ENCODE measurements around the gene IQCN. TPM values are rescaled to one million over a fixed set of nuclear protein-coding genes. Genes with fewer than 3 reads are reported as not detected.
A peak's percentile ranks its signal among the peaks of the same experiment; 100 is the strongest.
"Not testable (repeated sequence)": the region's sequence is repeated elsewhere in the genome, so short reads cannot be mapped to it uniquely, and the experiment has no call there.

Gene IQCN
- total and polyA plus RNA-seq, 7 donors, result 1.2 to 5.8 (median 3.4) TPM

GRCh38 chr19:18211683-18212082 is 62.6 kb downstream of the IQCN start:
- H3K27me3 ChIP-seq, result no peaks in the 10 kb centered on the region
- intact Hi-C loops (cut with DNase I), result no loop called here
- TF ChIP-seq EP300 (IDR thresholded peaks at IDR 0.05) (no peak), POLR2A (IDR thresholded peaks at IDR 0.05) (no peak), POLR2AphosphoS5 (IDR thresholded peaks at IDR 0.05) (no peak), CTCF (IDR thresholded peaks at IDR 0.05) (no peak)

DNA sequence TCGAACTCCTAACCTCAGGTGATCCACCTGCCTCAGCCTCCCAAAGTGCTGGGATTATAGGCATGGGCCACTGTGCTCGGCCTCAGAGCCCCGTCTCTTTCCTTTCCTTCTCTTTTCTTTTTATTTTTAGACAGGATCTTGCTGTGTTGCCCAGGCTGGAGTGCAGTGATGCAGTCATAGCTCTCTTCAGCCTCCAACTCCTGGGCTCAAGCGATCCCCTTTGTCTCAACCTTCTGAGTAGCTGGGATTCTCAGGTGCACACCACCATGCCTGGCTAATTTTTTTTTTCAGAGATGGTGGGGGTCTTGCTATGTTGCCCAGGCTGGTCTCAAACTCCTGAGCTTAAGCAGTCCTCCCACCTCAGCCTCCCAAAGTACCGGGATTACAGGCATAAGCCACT is 64.3 kb downstream of the IQCN start:
- 83 to 87% methylated on average over 5 of the region's 5 CpGs for WGBS, 2 donors
- not testable (repeated sequence) for H3K4me3 ChIP-seq

More at GRCh38 chr19:18211683-18212082, 62.6 kb downstream of the IQCN start:
- no peak for DNase-seq
- H3K4me1 ChIP-seq, result peaks cover 0 to 10% (median 6%) of the 10 kb centered on the region in 4 donors
- WGBS, 2 donors, result 82 to 87% methylated on average over 14 of the region's 14 CpGs
- no peak overlapping the region for H3K27ac ChIP-seq
- no peak overlapping the region for H3K4me3 ChIP-seq
- no peaks in the 10 kb centered on the region for H3K36me3 ChIP-seq
- no peaks in the 10 kb centered on the region for H3K9me3 ChIP-seq

DNA sequence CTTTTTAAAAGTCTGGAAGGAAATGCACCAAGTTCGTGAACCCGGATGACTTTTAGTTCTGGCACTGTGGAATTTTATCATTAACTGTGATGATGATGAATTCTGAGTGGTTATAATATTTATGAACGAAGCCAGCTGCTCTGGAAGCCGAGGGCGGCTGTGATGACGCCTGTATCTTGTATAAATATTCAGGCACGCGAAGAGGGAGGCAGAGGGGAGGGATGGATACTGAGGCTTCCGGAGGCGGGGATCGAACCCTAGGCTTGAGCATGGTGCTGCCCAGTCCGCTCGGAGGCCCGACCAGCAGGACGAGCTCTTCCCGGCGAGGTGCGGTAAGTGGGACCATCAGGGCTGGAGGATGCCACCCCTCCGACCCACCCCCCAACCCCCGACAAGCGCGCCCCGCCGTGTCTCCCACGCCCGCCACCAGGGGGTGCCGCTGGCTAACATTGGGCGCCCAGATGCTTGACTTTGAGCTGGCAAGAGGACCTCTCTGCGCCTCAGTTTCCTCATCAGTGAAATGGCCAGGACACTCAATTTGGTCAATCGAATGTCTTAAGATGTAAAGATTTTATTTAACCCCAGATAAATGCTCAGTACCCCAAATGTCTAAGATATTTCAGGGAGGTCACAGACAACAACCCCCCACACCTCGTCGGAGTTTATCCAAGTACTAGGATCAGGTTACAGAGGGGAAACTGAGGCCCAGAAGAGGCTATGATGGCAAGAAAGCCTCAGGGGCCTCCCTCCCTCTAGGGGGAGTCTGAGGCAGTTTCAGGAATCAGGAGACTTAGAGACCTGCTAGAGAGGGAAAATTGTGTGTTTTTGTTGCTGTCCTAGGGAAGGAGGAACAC is 65.9 kb downstream of the IQCN start:
- Histone ChIP-seq H3K27ac (peak overlapping the region; percentile 15 to 61 (median 38)), H3K36me3 (no peaks in the 10 kb centered on the region), H3K4me3 (no peak overlapping the region), H3K27me3 (no peaks in the 10 kb centered on the region), H3K9me3 (no peaks in the 10 kb centered on the region), H3K4me1 (peaks cover 0 to 27% (median 21%) of the 10 kb centered on the region in 4 donors)
- 11 to 23% methylated on average over 32 of the region's 32 CpGs for WGBS, 2 donors
- DNase-seq, result peak; percentile 84
- TF ChIP-seq POLR2A (IDR thresholded peaks at IDR 0.05) (no peak), POLR2AphosphoS5 (IDR thresholded peaks at IDR 0.05) (peak in 2 of 4 donors; percentile 26 to 46), EP300 (IDR thresholded peaks at IDR 0.05) (peak in 1 of 4 donors; percentile 5), CTCF (IDR thresholded peaks at IDR 0.05) (peak in 3 of 4 experiments; percentile 21 to 76 (median 43))
- intact Hi-C loops (cut with DNase I), result loop anchor here (1.0 to 5.0 kb wide), 2 partner anchors 43 to 204 kb away; no protein-coding TSS in a partner anchor

More for the DNA sequence above, 64.3 kb downstream of the IQCN start:
- H3K9me3 ChIP-seq, H3K27ac ChIP-seq, DNase-seq, H3K27me3 ChIP-seq, H3K36me3 ChIP-seq: not testable (repeated sequence)
- intact Hi-C loops (cut with DNase I), result loop anchor here (5.0 kb wide), 1 partner anchor 202 kb away; no protein-coding TSS in a partner anchor
- peaks cover 0 to 19% (median 16%) of the 10 kb centered on the region in 4 donors for H3K4me1 ChIP-seq

Small RNA genes within 50 kb of the gene (small RNA-seq; reads per million reads assigned to genes)
- gene MIR3188 (0.15 to 0.65 (median 0.18) reads per million in 3 donors), gene RPL39P38 (0 reads per million in 3 donors)

Other genes starting within 250 kb of the IQCN start
- gene IL12RB1, start 187.5 kb downstream of the IQCN start, total RNA-seq, result 1 to 10 TPM in 2 of 4 donors, under 1 TPM in 1, not detected in 1; 0.99 to 2.2 (median 1.4) TPM
- gene IL12RB1, start 187.5 kb downstream of the IQCN start, polyA plus RNA-seq, result 1 to 10 TPM; 1.8 to 6.0 (median 5.9) TPM
- gene MAST3, start 176.7 kb downstream of the IQCN start, total RNA-seq, result 1 to 10 TPM; 2.6 to 6.9 (median 3.3) TPM
- 10 to 100 TPM in 1 of 3 donors, 1 to 10 TPM in 2; 4.2 to 16.3 (median 5.3) TPM for gene MAST3, start 176.7 kb downstream of the IQCN start, polyA plus RNA-seq
- 10 to 100 TPM in 2 of 4 donors, 1 to 10 TPM in 2; 7.8 to 18.0 (median 9.5) TPM for gene PIK3R2, start 121.3 kb downstream of the IQCN start, total RNA-seq
- gene PIK3R2, start 121.3 kb downstream of the IQCN start, polyA plus RNA-seq, result 1 to 10 TPM; 1.8 to 8.7 (median 6.5) TPM
- 10 to 100 TPM in 3 of 4 donors, 1 to 10 TPM in 1; 9.1 to 45.7 (median 44.5) TPM for gene IFI30, start 100.6 kb downstream of the IQCN start, total RNA-seq
- 100 to 1,000 TPM in 2 of 3 donors, 10 to 100 TPM in 1; 96.7 to 412 (median 178) TPM for gene IFI30, start 100.6 kb downstream of the IQCN start, polyA plus RNA-seq
- gene MPV17L2, start 81.2 kb downstream of the IQCN start, total RNA-seq, result 10 to 100 TPM; 15.8 to 37.3 (median 26.2) TPM
- 10 to 100 TPM in 2 of 3 donors, 1 to 10 TPM in 1; 9.0 to 26.4 (median 12.0) TPM for gene MPV17L2, start 81.2 kb downstream of the IQCN start, polyA plus RNA-seq
- gene RAB3A, start 70.4 kb downstream of the IQCN start, total RNA-seq, result 1 to 10 TPM in 3 of 4 donors, under 1 TPM in 1; 0.66 to 2.9 (median 2.2) TPM
- gene RAB3A, start 70.4 kb downstream of the IQCN start, polyA plus RNA-seq, result 1 to 10 TPM; 2.1 to 4.8 (median 4.2) TPM
- 1 to 10 TPM; 1.8 to 8.6 (median 4.5) TPM for gene PDE4C, start 48.0 kb downstream of the IQCN start, total RNA-seq
- gene PDE4C, start 48.0 kb downstream of the IQCN start, polyA plus RNA-seq, result 1 to 10 TPM in 1 of 3 donors, not detected in 2; 4.0 TPM
- gene JUND, start 7.2 kb upstream of the IQCN start, total RNA-seq, result 100 to 1,000 TPM; 163 to 369 (median 230) TPM
- gene JUND, start 7.2 kb upstream of the IQCN start, polyA plus RNA-seq, result 100 to 1,000 TPM; 179 to 221 (median 180) TPM
- gene LSM4, start 48.6 kb upstream of the IQCN start, total RNA-seq, result 100 to 1,000 TPM in 3 of 4 donors, 10 to 100 TPM in 1; 89.1 to 144 (median 119) TPM
- gene LSM4, start 48.6 kb upstream of the IQCN start, polyA plus RNA-seq, result 100 to 1,000 TPM; 214 to 285 (median 256) TPM
- gene PGPEP1, start 66.1 kb upstream of the IQCN start, total RNA-seq, result 10 to 100 TPM; 15.0 to 26.0 (median 16.6) TPM
- gene PGPEP1, start 66.1 kb upstream of the IQCN start, polyA plus RNA-seq, result 10 to 100 TPM; 14.4 to 36.9 (median 31.7) TPM
- gene GDF15, start 111.7 kb upstream of the IQCN start, total RNA-seq, result 1 to 10 TPM; 1.1 to 7.9 (median 3.9) TPM
- 10 to 100 TPM in 2 of 3 donors, 1 to 10 TPM in 1; 7.2 to 79.7 (median 24.5) TPM for gene GDF15, start 111.7 kb upstream of the IQCN start, polyA plus RNA-seq
- gene LRRC25, start 123.2 kb upstream of the IQCN start, total RNA-seq, result 10 to 100 TPM in 1 of 4 donors, 1 to 10 TPM in 3; 2.2 to 13.3 (median 9.0) TPM
- gene LRRC25, start 123.2 kb upstream of the IQCN start, polyA plus RNA-seq, result 10 to 100 TPM in 1 of 3 donors, 1 to 10 TPM in 2; 4.2 to 10.9 (median 6.0) TPM
- gene SSBP4, start 144.9 kb upstream of the IQCN start, total RNA-seq, result 10 to 100 TPM; 52.4 to 71.4 (median 58.0) TPM
- gene SSBP4, start 144.9 kb upstream of the IQCN start, polyA plus RNA-seq, result 10 to 100 TPM; 13.9 to 51.4 (median 32.4) TPM
- 10 to 100 TPM in 3 of 4 donors, 1 to 10 TPM in 1; 9.1 to 12.8 (median 11.5) TPM for gene ISYNA1, start 163.7 kb upstream of the IQCN start, total RNA-seq
- gene ISYNA1, start 163.7 kb upstream of the IQCN start, polyA plus RNA-seq, result 10 to 100 TPM in 1 of 3 donors, 1 to 10 TPM in 2; 3.7 to 18.7 (median 4.2) TPM
- gene ELL, start 247.6 kb upstream of the IQCN start, total RNA-seq, result 10 to 100 TPM in 3 of 4 donors, 1 to 10 TPM in 1; 7.1 to 20.2 (median 11.9) TPM
- 10 to 100 TPM in 1 of 3 donors, 1 to 10 TPM in 2; 6.2 to 14.6 (median 8.4) TPM for gene ELL, start 247.6 kb upstream of the IQCN start, polyA plus RNA-seq

Measured in sigmoid colon (tissue), 7 donors.